GM23338 (cell line): ENCODE results near the gene EEF1E1.

Experiments
- EZH2 ChIP-seq: fragments of 200-600 bp; sonication (generic); IDR thresholded peaks from one replicate; pipeline ENCODE4 v1.8.0; 2017; ENCODE audit warnings: antibody characterized with exemption, mild to moderate bottlenecking, low read depth; ENCODE audit not compliant: unreplicated experiment
- EZH2phosphoT487 ChIP-seq: fragments of 200-600 bp; sonication (generic); IDR thresholded peaks from one replicate; pipeline ENCODE4 v1.8.1; 2018; ENCODE audit warnings: antibody characterized with exemption; ENCODE audit not compliant: unreplicated experiment
- JUNB ChIP-seq: IDR thresholded peaks from one replicate; pipeline ENCODE4 v1.6.1; 2016; ENCODE audit warnings: antibody characterized with exemption; ENCODE audit not compliant: unreplicated experiment
- POLR2AphosphoS5 ChIP-seq: IDR thresholded peaks from 2 replicates; pipeline ENCODE4 v1.6.1; 2016; ENCODE audit warnings: antibody characterized with exemption, low read depth
- TF ChIP-seq, protein P1 (sequence below), 2 experiments: fragments of 200-600 bp in 1 of 2; sonication (generic) in 1 of 2; conservative IDR thresholded peaks; 2 replicates each; pipeline versions ENCODE4 v1.5.1 to v1.6.1; 2016 to 2017; ENCODE audit warnings: antibody characterized with exemption in 2 of 2, low read depth in 2 of 2, mild to moderate bottlenecking in 2 of 2, moderate library complexity in 1 of 2
- TF ChIP-seq, protein P2 (sequence below): IDR thresholded peaks from one replicate; pipeline ENCODE4 v1.6.1; 2018; ENCODE audit warnings: antibody characterized with exemption; ENCODE audit not compliant: unreplicated experiment
- TF ChIP-seq, protein P3 (sequence below): fragments of 250-450 bp; sonication (Bioruptor Pico); IDR thresholded peaks from 2 replicates; pipeline ENCODE4 v1.5.0; 2020; ENCODE audit warnings: mild to moderate bottlenecking, moderate library complexity
- TF ChIP-seq, protein P4 (sequence below): IDR thresholded peaks from 2 replicates; pipeline ENCODE4 v1.6.1; 2016; ENCODE audit warnings: antibody characterized with exemption

DNA sequence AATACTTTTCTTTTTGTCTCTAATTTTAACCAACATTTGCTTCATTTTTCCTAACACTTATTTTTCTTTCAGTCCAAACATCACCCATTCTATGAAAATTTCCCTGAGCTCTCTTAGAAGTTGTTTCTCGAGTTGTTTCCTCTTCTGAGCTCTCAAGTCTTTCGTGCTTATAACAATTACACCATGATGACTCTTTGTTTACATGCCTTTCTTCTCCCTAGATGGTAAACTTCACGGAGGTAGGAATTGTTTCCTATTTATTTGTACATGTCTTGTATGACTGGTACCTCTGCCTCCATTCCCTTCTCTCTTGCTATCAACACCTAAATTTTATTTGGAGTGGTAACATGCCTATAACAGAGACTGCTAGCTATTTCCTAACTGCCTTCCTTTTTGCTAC, 44.6 kb downstream of the EEF1E1 start:
- TF ChIP-seq, protein P1, sequence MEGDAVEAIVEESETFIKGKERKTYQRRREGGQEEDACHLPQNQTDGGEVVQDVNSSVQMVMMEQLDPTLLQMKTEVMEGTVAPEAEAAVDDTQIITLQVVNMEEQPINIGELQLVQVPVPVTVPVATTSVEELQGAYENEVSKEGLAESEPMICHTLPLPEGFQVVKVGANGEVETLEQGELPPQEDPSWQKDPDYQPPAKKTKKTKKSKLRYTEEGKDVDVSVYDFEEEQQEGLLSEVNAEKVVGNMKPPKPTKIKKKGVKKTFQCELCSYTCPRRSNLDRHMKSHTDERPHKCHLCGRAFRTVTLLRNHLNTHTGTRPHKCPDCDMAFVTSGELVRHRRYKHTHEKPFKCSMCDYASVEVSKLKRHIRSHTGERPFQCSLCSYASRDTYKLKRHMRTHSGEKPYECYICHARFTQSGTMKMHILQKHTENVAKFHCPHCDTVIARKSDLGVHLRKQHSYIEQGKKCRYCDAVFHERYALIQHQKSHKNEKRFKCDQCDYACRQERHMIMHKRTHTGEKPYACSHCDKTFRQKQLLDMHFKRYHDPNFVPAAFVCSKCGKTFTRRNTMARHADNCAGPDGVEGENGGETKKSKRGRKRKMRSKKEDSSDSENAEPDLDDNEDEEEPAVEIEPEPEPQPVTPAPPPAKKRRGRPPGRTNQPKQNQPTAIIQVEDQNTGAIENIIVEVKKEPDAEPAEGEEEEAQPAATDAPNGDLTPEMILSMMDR (conservative IDR thresholded peaks at IDR 0.05; ENCODE audit: low read depth in 2 of 2) = no peak
- TF ChIP-seq POLR2AphosphoS5 = no peak
- TF ChIP-seq, protein P2, sequence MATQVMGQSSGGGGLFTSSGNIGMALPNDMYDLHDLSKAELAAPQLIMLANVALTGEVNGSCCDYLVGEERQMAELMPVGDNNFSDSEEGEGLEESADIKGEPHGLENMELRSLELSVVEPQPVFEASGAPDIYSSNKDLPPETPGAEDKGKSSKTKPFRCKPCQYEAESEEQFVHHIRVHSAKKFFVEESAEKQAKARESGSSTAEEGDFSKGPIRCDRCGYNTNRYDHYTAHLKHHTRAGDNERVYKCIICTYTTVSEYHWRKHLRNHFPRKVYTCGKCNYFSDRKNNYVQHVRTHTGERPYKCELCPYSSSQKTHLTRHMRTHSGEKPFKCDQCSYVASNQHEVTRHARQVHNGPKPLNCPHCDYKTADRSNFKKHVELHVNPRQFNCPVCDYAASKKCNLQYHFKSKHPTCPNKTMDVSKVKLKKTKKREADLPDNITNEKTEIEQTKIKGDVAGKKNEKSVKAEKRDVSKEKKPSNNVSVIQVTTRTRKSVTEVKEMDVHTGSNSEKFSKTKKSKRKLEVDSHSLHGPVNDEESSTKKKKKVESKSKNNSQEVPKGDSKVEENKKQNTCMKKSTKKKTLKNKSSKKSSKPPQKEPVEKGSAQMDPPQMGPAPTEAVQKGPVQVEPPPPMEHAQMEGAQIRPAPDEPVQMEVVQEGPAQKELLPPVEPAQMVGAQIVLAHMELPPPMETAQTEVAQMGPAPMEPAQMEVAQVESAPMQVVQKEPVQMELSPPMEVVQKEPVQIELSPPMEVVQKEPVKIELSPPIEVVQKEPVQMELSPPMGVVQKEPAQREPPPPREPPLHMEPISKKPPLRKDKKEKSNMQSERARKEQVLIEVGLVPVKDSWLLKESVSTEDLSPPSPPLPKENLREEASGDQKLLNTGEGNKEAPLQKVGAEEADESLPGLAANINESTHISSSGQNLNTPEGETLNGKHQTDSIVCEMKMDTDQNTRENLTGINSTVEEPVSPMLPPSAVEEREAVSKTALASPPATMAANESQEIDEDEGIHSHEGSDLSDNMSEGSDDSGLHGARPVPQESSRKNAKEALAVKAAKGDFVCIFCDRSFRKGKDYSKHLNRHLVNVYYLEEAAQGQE = no peak
- no peak for TF ChIP-seq EZH2
- TF ChIP-seq, protein P3, sequence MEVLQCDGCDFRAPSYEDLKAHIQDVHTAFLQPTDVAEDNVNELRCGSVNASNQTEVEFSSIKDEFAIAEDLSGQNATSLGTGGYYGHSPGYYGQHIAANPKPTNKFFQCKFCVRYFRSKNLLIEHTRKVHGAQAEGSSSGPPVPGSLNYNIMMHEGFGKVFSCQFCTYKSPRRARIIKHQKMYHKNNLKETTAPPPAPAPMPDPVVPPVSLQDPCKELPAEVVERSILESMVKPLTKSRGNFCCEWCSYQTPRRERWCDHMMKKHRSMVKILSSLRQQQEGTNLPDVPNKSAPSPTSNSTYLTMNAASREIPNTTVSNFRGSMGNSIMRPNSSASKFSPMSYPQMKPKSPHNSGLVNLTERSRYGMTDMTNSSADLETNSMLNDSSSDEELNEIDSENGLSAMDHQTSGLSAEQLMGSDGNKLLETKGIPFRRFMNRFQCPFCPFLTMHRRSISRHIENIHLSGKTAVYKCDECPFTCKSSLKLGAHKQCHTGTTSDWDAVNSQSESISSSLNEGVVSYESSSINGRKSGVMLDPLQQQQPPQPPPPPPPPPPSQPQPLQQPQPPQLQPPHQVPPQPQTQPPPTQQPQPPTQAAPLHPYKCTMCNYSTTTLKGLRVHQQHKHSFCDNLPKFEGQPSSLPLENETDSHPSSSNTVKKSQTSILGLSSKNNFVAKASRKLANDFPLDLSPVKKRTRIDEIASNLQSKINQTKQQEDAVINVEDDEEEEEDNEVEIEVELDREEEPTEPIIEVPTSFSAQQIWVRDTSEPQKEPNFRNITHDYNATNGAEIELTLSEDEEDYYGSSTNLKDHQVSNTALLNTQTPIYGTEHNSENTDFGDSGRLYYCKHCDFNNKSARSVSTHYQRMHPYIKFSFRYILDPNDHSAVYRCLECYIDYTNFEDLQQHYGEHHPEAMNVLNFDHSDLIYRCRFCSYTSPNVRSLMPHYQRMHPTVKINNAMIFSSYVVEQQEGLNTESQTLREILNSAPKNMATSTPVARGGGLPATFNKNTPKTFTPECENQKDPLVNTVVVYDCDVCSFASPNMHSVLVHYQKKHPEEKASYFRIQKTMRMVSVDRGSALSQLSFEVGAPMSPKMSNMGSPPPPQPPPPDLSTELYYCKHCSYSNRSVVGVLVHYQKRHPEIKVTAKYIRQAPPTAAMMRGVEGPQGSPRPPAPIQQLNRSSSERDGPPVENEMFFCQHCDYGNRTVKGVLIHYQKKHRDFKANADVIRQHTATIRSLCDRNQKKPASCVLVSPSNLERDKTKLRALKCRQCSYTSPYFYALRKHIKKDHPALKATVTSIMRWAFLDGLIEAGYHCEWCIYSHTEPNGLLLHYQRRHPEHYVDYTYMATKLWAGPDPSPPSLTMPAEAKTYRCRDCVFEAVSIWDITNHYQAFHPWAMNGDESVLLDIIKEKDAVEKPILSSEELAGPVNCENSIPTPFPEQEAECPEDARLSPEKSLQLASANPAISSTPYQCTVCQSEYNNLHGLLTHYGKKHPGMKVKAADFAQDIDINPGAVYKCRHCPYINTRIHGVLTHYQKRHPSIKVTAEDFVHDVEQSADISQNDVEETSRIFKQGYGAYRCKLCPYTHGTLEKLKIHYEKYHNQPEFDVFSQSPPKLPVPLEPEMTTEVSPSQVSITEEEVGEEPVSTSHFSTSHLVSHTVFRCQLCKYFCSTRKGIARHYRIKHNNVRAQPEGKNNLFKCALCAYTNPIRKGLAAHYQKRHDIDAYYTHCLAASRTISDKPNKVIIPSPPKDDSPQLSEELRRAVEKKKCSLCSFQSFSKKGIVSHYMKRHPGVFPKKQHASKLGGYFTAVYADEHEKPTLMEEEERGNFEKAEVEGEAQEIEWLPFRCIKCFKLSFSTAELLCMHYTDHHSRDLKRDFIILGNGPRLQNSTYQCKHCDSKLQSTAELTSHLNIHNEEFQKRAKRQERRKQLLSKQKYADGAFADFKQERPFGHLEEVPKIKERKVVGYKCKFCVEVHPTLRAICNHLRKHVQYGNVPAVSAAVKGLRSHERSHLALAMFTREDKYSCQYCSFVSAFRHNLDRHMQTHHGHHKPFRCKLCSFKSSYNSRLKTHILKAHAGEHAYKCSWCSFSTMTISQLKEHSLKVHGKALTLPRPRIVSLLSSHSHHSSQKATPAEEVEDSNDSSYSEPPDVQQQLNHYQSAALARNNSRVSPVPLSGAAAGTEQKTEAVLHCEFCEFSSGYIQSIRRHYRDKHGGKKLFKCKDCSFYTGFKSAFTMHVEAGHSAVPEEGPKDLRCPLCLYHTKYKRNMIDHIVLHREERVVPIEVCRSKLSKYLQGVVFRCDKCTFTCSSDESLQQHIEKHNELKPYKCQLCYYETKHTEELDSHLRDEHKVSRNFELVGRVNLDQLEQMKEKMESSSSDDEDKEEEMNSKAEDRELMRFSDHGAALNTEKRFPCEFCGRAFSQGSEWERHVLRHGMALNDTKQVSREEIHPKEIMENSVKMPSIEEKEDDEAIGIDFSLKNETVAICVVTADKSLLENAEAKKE (CRISPR knock-in tag) = no peak
- TF ChIP-seq, protein P4, sequence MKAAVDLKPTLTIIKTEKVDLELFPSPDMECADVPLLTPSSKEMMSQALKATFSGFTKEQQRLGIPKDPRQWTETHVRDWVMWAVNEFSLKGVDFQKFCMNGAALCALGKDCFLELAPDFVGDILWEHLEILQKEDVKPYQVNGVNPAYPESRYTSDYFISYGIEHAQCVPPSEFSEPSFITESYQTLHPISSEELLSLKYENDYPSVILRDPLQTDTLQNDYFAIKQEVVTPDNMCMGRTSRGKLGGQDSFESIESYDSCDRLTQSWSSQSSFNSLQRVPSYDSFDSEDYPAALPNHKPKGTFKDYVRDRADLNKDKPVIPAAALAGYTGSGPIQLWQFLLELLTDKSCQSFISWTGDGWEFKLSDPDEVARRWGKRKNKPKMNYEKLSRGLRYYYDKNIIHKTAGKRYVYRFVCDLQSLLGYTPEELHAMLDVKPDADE = no peak
- no peak for TF ChIP-seq EZH2phosphoT487
- no peak for TF ChIP-seq JUNB
